ENCODE measurements around the gene ITIH1.

DNA sequence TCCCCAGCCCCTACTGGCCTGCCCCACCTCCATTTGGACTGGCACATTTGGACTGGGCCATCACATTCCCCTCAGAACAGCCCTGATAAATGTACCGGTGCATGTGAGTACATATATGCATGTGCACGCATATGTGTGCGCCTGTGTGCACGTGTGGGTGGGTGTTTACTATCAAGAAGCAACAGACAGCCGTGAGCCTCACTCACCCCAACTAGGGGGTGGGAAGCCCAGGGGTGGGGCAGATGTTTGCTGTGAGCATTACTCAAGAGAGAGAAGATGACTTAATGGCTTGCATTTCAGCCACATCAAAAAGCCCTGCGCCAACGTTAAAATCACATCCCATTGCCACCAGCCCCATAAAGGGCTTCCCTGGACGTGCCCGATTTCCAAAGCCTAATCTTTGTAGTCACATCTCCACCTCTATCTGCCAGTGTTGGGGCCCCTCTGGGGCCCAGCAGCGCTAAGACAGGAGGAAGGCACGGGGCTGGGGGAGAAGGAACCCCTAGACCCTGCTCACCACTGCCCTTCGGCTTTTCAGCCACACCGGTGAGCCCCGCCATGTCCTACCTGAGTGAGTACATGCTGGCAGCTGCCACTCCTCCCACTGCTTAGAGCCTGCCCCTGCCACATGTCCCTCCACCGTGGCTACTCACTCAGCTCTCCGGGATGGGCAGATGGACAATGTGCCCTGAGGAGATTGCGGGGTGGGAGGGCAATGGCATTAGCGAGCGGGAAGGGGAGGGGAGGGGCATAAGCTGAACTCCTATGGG is 28.1 kb downstream of the ITIH1 start:
- TF ChIP-seq, protein P1, sequence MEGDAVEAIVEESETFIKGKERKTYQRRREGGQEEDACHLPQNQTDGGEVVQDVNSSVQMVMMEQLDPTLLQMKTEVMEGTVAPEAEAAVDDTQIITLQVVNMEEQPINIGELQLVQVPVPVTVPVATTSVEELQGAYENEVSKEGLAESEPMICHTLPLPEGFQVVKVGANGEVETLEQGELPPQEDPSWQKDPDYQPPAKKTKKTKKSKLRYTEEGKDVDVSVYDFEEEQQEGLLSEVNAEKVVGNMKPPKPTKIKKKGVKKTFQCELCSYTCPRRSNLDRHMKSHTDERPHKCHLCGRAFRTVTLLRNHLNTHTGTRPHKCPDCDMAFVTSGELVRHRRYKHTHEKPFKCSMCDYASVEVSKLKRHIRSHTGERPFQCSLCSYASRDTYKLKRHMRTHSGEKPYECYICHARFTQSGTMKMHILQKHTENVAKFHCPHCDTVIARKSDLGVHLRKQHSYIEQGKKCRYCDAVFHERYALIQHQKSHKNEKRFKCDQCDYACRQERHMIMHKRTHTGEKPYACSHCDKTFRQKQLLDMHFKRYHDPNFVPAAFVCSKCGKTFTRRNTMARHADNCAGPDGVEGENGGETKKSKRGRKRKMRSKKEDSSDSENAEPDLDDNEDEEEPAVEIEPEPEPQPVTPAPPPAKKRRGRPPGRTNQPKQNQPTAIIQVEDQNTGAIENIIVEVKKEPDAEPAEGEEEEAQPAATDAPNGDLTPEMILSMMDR (IDR thresholded peaks at IDR 0.05): no peak
- TF ChIP-seq POLR2A (IDR thresholded peaks at IDR 0.05): no peak
